HepG2 (cell line): ENCODE measurements around the gene SLC5A10. TPM values are rescaled to one million over a fixed set of nuclear protein-coding genes. Genes with fewer than 3 reads are reported as not detected.

ENCODE experiments used
- ARID3A ChIP-seq: IDR thresholded peaks from 2 replicates; pipeline ENCODE4 v1.6.1; 2012; ENCODE audit warnings: low read depth, low read length, improper control_type of control experiment
- CENPT ChIP-seq: sonication (generic); formaldehyde crosslinking; IDR thresholded peaks from 2 replicates; pipeline ENCODE4 v1.8.0; 2022; ENCODE audit warnings: low read depth, mild to moderate bottlenecking, moderate library complexity, missing genetic modification reagents
- DPF2 ChIP-seq: sonication (generic); formaldehyde crosslinking; IDR thresholded peaks from 2 replicates; pipeline ENCODE4 v1.4.0; 2020; ENCODE audit warnings: mild to moderate bottlenecking, low read depth, missing genetic modification reagents, borderline replicate concordance
- HNRNPH1 ChIP-seq: fragments of 200-400 bp; formaldehyde crosslinking; optimal IDR thresholded peaks from 2 replicates; pipeline ENCODE3; 2017; ENCODE audit warnings: mild to moderate bottlenecking, low read depth, low read length
- IRF1 ChIP-seq: sonication (generic); formaldehyde crosslinking; IDR thresholded peaks from 2 replicates; pipeline ENCODE4 v1.4.0; 2020; ENCODE audit warnings: low read depth, mild to moderate bottlenecking, missing genetic modification reagents
- KAT2B ChIP-seq: fragments of 150-350 bp; IDR thresholded peaks from 2 replicates; pipeline ENCODE4 v1.6.1; 2014; ENCODE audit warnings: low read depth, low read length, borderline replicate concordance
- KDM6A ChIP-seq: IDR thresholded peaks from 2 replicates; pipeline ENCODE4 v1.6.1; 2016; ENCODE audit warnings: low read depth
- MTF1 ChIP-seq: sonication (generic); formaldehyde crosslinking; IDR thresholded peaks from 2 replicates; pipeline ENCODE4 v1.5.0; 2020; ENCODE audit warnings: missing genetic modification reagents
- NCOA2 ChIP-seq: sonication (generic); formaldehyde crosslinking; IDR thresholded peaks from 2 replicates; pipeline ENCODE4 v1.8.0; 2022; ENCODE audit warnings: inconsistent platforms
- POLR2G ChIP-seq: fragments of 200-400 bp; formaldehyde crosslinking; IDR thresholded peaks from 2 replicates; pipeline ENCODE4 v1.6.1; 2018; ENCODE audit warnings: mild to moderate bottlenecking, low read depth, low read length, moderate library complexity
- PRDM4 ChIP-seq: sonication (generic); formaldehyde crosslinking; IDR thresholded peaks from 2 replicates; pipeline ENCODE4 v1.9.0; 2021; ENCODE audit warnings: missing genetic modification reagents, borderline replicate concordance
- SIN3B ChIP-seq: fragments of 150-350 bp; IDR thresholded peaks from 2 replicates; pipeline ENCODE4 v1.6.1; 2014; ENCODE audit warnings: low read length
- SMARCC2 ChIP-seq: fragments of 450-650 bp; IDR thresholded peaks from 2 replicates; pipeline ENCODE4 v1.6.1; 2017; ENCODE audit warnings: antibody characterized with exemption, mild to moderate bottlenecking
- SP2 ChIP-seq: sonication (generic); formaldehyde crosslinking; IDR thresholded peaks from 2 replicates; pipeline ENCODE4 v1.5.1; 2020; ENCODE audit warnings: mild to moderate bottlenecking, missing genetic modification reagents
- SP5 ChIP-seq: IDR thresholded peaks from 2 replicates; pipeline ENCODE4 v1.6.1; 2016; ENCODE audit warnings: low read depth, borderline replicate concordance
- SSRP1 ChIP-seq: IDR thresholded peaks from 2 replicates; pipeline ENCODE4 v1.6.1; 2016; ENCODE audit warnings: control low read depth
- ZFP36L1 ChIP-seq: sonication (generic); formaldehyde crosslinking; IDR thresholded peaks from 2 replicates; pipeline ENCODE4 v1.8.0; 2022; ENCODE audit warnings: mild to moderate bottlenecking, missing genetic modification reagents, moderate library complexity
- ZNF253 ChIP-seq: sonication (generic); formaldehyde crosslinking; IDR thresholded peaks from 2 replicates; pipeline ENCODE4 v1.8.0; 2022; ENCODE audit warnings: mild to moderate bottlenecking, missing genetic modification reagents, borderline replicate concordance
- ZNF468 ChIP-seq: sonication (generic); formaldehyde crosslinking; IDR thresholded peaks from 2 replicates; pipeline ENCODE4 v1.8.0; 2022; ENCODE audit warnings: mild to moderate bottlenecking, moderate library complexity, missing genetic modification reagents
- ZNF557 ChIP-seq: sonication (generic); formaldehyde crosslinking; IDR thresholded peaks from 2 replicates; pipeline ENCODE4 v1.4.0; 2020; ENCODE audit warnings: missing genetic modification reagents
- ZNF569 ChIP-seq: sonication (generic); formaldehyde crosslinking; IDR thresholded peaks from 2 replicates; pipeline ENCODE4 v1.5.0; 2020; ENCODE audit warnings: mild to moderate bottlenecking, missing genetic modification reagents, moderate library complexity, borderline replicate concordance
- ZNF709 ChIP-seq: sonication (generic); formaldehyde crosslinking; IDR thresholded peaks from 2 replicates; pipeline ENCODE4 v1.5.0; 2020; ENCODE audit warnings: mild to moderate bottlenecking, missing genetic modification reagents
- ZSCAN22 ChIP-seq: sonication (generic); formaldehyde crosslinking; IDR thresholded peaks from 2 replicates; pipeline ENCODE4 v1.4.0; 2020; ENCODE audit warnings: mild to moderate bottlenecking, missing genetic modification reagents
- polyA plus RNA-seq, 8 experiments: library from polyadenylated mRNA; depleted of rRNA in 3 of 8; stranded (reverse) in 7 of 8; unstranded in 1 of 8; fragments of >200 nt; fragmentation: Illumina TruSeq in 4 of 8; extraction: Trizol in 4 of 8; gene quantifications; 2 replicates each; pipeline versions ENCODE4 v1.2.1 to v1.2.3, GENCODE V29; 2011 to 2016; ENCODE audit warnings: low read depth in 4 of 8, missing spikeins in 1 of 8, mixed read lengths in 1 of 8; ENCODE audit not compliant: insufficient read depth in 1 of 8
- total RNA-seq, 5 experiments: library from RNA; depleted of rRNA; stranded (reverse); fragments of >200 nt; fragmentation: Illumina TruSeq; extraction: Trizol; gene quantifications; 2 replicates each; pipeline ENCODE4 v1.2.3, GENCODE V29; 2016; ENCODE audit warnings: low read depth in 1 of 5
- TF ChIP-seq, protein P1 (sequence below): sonication (generic); formaldehyde crosslinking; IDR thresholded peaks from 2 replicates; pipeline ENCODE4 v1.5.0; 2020; ENCODE audit warnings: mild to moderate bottlenecking, low read depth, missing genetic modification reagents, borderline replicate concordance
- TF ChIP-seq, protein P2 (sequence below): IDR thresholded peaks from 2 replicates; pipeline ENCODE4 v1.6.1; 2016; ENCODE audit warnings: mild to moderate bottlenecking

The SLC5A10 gene
- total and polyA plus RNA-seq, 2 of the 13 experiments (the other 11 are each of a cell fraction or from before 2014, with no cell fraction given) = 0.05 TPM; not detected in 1

- TF ChIP-seq PRDM4 (CRISPR knock-in tag) (no peak), ZNF468 (CRISPR knock-in tag) (no peak), NCOA2 (CRISPR knock-in tag) (peak; percentile 89), KAT2B (no peak), SMARCC2 (no peak), CENPT (CRISPR knock-in tag) (no peak), HNRNPH1 (no peak), KDM6A (CRISPR knock-in tag) (peak; percentile 71), ZNF709 (no peak), POLR2G (no peak), ZNF569 (CRISPR knock-in tag) (no peak), SP2 (CRISPR knock-in tag) (no peak), SSRP1 (CRISPR knock-in tag) (no peak), SP5 (CRISPR knock-in tag) (no peak), MTF1 (no peak), ZFP36L1 (no peak), IRF1 (CRISPR knock-in tag) (no peak), ZNF557 (CRISPR knock-in tag) (no peak), DPF2 (CRISPR knock-in tag) (peak; percentile 91), ZNF253 (no peak), ZSCAN22 (no peak), SIN3B (no peak), ARID3A (peak; percentile 86)
- TF ChIP-seq, protein P1, sequence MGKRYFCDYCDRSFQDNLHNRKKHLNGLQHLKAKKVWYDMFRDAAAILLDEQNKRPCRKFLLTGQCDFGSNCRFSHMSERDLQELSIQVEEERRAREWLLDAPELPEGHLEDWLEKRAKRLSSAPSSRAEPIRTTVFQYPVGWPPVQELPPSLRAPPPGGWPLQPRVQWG (CRISPR knock-in tag) = no peak
- TF ChIP-seq, protein P2, sequence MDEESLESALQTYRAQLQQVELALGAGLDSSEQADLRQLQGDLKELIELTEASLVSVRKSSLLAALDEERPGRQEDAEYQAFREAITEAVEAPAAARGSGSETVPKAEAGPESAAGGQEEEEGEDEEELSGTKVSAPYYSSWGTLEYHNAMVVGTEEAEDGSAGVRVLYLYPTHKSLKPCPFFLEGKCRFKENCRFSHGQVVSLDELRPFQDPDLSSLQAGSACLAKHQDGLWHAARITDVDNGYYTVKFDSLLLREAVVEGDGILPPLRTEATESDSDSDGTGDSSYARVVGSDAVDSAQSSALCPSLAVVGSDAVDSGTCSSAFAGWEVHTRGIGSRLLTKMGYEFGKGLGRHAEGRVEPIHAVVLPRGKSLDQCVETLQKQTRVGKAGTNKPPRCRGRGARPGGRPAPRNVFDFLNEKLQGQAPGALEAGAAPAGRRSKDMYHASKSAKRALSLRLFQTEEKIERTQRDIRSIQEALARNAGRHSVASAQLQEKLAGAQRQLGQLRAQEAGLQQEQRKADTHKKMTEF = peak; percentile 85
These were observed 53.9 kb downstream of the SLC5A10 start (continued) for GRCh38 chr17:19005789-19006430.
